Cardiac muscle cell (in vitro differentiated cells and primary cell): ENCODE results near the gene FOCAD. TPM values are rescaled to one million over a fixed set of nuclear protein-coding genes. Genes with fewer than 3 reads are reported as not detected.
"Not testable (repeated sequence)": the region's sequence is repeated elsewhere in the genome, so short reads cannot be mapped to it uniquely, and the experiment has no call there.

Experiments used
- DNase-seq, 2 donors: peaks; one replicate each; pipeline versions ENCODE4 v3.0.0 to v3.0.0-alpha.2; 2010 to 2017; ENCODE audit warnings: low read depth in 1 of 2, low spot score in 1 of 2
- H3K27ac ChIP-seq: fragments of 200-600 bp; sonication (generic); 2 replicates; pipeline ENCODE4 v1.5.1; 2016
- H3K27me3 ChIP-seq: fragments of 200-600 bp; sonication (generic); 2 replicates; pipeline ENCODE4 v1.6.0; 2016; ENCODE audit warnings: control low read depth
- H3K36me3 ChIP-seq: fragments of 200-600 bp; sonication (generic); 2 replicates; pipeline ENCODE4 v1.5.1; 2016; ENCODE audit warnings: control low read depth
- H3K4me1 ChIP-seq: fragments of 200-600 bp; sonication (generic); 2 replicates; pipeline ENCODE4 v1.8.1; 2017; ENCODE audit warnings: low read depth, mild to moderate bottlenecking, mixed run types
- H3K4me3 ChIP-seq: fragments of 200-600 bp; sonication (generic); 2 replicates; pipeline ENCODE4 v1.5.1; 2016; ENCODE audit warnings: mild to moderate bottlenecking
- H3K9me3 ChIP-seq: fragments of 200-600 bp; sonication (generic); 2 replicates; pipeline ENCODE4 v1.5.1; 2017; ENCODE audit warnings: low read depth, mild to moderate bottlenecking, control low read depth
- polyA plus RNA-seq: library from polyadenylated mRNA; unstranded; fragments of >200 nt; fragmentation: Nextera tagmentation; extraction: Ambion mirVana; gene quantifications from 2 replicates; pipeline ENCODE4 v1.2.1, GENCODE V29; 2016
- total RNA-seq: library from RNA; depleted of rRNA; stranded (reverse); fragments of >200 nt; gene quantifications from 2 replicates; pipeline ENCODE4 v1.2.3, GENCODE V29; 2016
- TF ChIP-seq, protein P1 (sequence below): IDR thresholded peaks from 2 replicates; pipeline ENCODE4 v1.5.1; 2012; ENCODE audit warnings: low read depth, mild to moderate bottlenecking, low read length

FOCAD gene
- total and polyA plus RNA-seq, 2 experiments from 2014 or later, result 32.9 to 57.0 TPM

- no peaks in the 10 kb centered on the region for H3K36me3 ChIP-seq
- peaks cover 3% of the 10 kb centered on the region for H3K4me1 ChIP-seq
- H3K9me3 ChIP-seq, result no peaks in the 10 kb centered on the region
- H3K4me3 ChIP-seq, result no peak overlapping the region
- TF ChIP-seq, protein P1, sequence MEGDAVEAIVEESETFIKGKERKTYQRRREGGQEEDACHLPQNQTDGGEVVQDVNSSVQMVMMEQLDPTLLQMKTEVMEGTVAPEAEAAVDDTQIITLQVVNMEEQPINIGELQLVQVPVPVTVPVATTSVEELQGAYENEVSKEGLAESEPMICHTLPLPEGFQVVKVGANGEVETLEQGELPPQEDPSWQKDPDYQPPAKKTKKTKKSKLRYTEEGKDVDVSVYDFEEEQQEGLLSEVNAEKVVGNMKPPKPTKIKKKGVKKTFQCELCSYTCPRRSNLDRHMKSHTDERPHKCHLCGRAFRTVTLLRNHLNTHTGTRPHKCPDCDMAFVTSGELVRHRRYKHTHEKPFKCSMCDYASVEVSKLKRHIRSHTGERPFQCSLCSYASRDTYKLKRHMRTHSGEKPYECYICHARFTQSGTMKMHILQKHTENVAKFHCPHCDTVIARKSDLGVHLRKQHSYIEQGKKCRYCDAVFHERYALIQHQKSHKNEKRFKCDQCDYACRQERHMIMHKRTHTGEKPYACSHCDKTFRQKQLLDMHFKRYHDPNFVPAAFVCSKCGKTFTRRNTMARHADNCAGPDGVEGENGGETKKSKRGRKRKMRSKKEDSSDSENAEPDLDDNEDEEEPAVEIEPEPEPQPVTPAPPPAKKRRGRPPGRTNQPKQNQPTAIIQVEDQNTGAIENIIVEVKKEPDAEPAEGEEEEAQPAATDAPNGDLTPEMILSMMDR, result no peak
- no peak overlapping the region for H3K27ac ChIP-seq
- no peaks in the 10 kb centered on the region for H3K27me3 ChIP-seq
- no peak for DNase-seq
Observed at GRCh38 chr9:20650750-20651299, 33.2 kb upstream of the FOCAD start.

DNA sequence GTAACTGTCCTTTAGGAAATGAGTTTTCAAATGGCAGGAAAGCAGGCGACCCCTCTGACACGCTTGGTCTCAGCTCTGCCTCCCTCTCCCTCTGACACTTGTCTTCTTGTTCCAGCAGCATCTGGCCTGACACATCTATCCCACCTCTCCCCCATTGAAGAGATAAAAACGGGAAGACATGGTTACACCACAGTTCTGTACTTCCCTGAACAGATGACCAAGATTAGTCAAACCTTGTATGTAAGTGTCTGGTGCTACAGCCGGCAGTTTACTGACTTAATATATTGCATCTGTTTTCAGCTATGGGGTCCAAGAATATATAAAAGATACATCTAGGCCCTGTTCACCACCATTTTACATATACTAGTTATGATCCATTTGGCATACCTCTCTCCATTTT is 32.1 kb upstream of the FOCAD start:
- H3K27me3 ChIP-seq, result no peaks in the 10 kb centered on the region
- H3K36me3 ChIP-seq, result no peaks in the 10 kb centered on the region
- no peak overlapping the region for H3K27ac ChIP-seq
- TF ChIP-seq, protein P1, result no peak
- no peaks in the 10 kb centered on the region for H3K9me3 ChIP-seq
- DNase-seq, result no peak
- no peak overlapping the region for H3K4me3 ChIP-seq
- peaks cover 2% of the 10 kb centered on the region for H3K4me1 ChIP-seq

DNA sequence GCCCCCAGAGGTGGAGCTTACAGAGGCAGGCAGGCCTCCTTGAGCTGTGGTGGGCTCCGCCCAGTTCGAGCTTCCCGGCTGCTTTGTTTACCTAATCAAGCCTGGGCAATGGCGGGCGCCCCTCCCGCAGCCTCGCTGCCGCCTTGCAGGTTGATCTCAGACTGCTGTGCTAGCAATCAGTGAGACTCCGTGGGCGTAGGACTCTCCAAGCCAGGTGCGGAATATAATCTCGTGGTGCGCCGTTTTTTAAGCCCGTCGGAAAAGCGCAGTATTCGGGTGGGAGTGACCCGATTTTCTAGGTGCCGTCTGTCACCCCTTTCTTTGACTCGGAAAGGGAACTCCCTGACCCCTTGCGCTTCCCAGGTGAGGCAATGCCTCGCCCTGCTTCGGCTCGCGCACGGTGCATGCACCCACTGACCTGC is 25.8 kb upstream of the FOCAD start:
- Histone ChIP-seq H3K4me3 (peak overlapping the region; percentile 52), H3K4me1 (peaks cover 25% of the 10 kb centered on the region), H3K27ac (peak overlapping the region; percentile 45)
- not testable (repeated sequence) for H3K9me3 ChIP-seq, DNase-seq, H3K27me3 ChIP-seq, H3K36me3 ChIP-seq

DNA sequence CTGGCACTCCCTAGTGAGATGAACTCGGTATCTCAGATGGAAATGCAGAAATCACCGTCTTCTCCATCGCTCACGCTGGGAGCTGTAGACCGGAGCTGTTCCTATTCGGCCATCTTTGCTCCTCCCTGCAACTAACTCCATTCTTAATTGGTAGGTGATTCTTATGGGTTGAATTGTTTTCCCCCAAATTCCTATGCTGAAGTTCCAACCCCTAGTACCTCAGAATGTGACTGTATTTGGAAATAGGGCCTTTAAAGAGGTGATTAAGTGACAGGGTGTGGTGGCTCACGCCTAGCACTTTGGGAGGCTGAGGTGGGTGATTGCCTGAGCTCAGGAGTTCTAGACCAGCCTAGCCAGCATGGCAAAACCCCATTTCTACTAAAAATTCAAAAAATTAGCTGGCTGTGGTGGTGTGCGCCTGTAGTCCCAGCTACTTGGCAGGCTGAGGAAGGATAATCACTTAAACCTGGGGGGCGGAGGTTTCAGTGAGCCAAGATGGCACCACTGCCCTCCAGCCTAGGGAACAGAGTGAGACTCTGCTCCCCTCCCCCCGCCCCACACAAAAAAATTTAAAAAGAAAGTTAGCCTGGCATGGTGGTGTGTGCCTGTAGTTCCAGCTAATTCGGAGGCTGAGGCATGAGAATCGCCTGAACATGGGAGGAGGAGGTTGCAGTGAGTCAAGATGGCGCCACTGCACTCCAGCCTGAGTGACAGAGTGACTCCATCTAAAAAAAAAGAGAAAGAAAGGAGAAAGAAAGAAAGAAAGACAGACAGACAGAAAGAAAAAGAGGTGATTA is 25.2 kb upstream of the FOCAD start:
- Histone ChIP-seq H3K9me3 (no peaks in the 10 kb centered on the region), H3K36me3 (no peaks in the 10 kb centered on the region), H3K27me3 (no peaks in the 10 kb centered on the region), H3K4me3 (peak overlapping the region; percentile 52), H3K27ac (peak overlapping the region; percentile 45), H3K4me1 (peaks cover 25% of the 10 kb centered on the region)
- TF ChIP-seq, protein P1, result no peak
- DNase-seq, result peak; percentile 21 to 23

DNA sequence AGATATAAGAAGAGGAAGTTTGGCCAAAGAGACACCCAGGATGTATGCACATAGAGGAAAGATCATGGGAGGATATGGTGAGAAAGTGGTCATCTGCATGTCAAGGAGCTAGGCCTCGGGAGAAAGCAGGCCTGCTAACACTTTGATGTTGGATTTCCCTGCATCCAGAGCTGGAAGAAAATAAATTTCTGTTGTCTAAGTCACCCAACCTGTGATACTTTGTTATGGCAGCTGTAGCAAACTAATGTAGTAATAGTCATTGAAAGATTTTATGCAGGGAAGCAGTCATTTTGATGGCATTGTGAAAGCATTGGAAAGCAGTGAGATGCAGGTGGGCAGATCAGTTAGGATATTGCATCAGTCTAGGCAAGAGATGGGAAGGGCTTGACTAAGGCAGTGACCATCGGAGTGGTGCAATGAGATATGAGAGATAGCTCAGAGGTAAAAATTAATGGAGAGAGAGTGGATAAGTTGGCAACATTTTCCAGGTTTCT is 24.5 kb upstream of the FOCAD start:
- Histone ChIP-seq H3K4me3 (peak overlapping the region; percentile 52), H3K4me1 (peaks cover 25% of the 10 kb centered on the region), H3K27me3 (no peaks in the 10 kb centered on the region), H3K9me3 (no peaks in the 10 kb centered on the region), H3K36me3 (no peaks in the 10 kb centered on the region), H3K27ac (no peak overlapping the region)
- TF ChIP-seq, protein P1, result no peak
- DNase-seq, result no peak

DNA sequence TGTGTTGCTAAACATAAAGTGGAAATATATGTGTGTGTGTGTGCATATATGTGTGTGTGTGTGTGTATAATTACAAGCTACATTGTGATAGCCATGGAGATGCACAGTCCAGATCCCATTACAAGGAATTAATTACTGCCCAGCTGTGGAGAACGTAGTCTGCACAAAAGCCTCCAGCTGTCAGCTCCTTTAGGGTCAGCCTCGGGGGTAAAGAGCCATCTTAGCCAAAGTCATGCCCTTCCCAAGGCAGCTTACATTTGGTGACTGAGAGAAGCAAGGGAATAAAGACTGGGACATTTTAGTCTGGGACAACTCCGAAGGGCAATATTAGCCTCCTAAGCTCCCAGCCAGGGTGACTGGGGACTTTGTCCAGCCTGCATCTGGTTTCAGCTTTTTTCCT is 21.9 kb upstream of the FOCAD start:
- no peak for DNase-seq
- TF ChIP-seq, protein P1, result no peak

More for the DNA sequence above, 21.9 kb upstream of the FOCAD start:
- no peaks in the 10 kb centered on the region for H3K9me3 ChIP-seq
- no peak overlapping the region for H3K27ac ChIP-seq
- H3K27me3 ChIP-seq, result no peaks in the 10 kb centered on the region
- H3K4me3 ChIP-seq, result no peak overlapping the region
- H3K36me3 ChIP-seq, result no peaks in the 10 kb centered on the region
- H3K4me1 ChIP-seq, result peaks cover 25% of the 10 kb centered on the region
